Stimulated activated naive CD8-positive, alpha-beta T cell treated with anti-CD3 and anti-CD28 coated beads, Interleukin-15, amount 100 ng/mL, for 72 hours (primary cell): ENCODE results near the gene DAPP1.
"Not testable (repeated sequence)": the region's sequence is repeated elsewhere in the genome, so short reads cannot be mapped to it uniquely, and the experiment has no call there.

Experiments
- ATAC-seq: fragments of 150-1000 bp; cut with Tn5 transposase; 2 replicates; pipeline ENCODE4 v1.10.0; 2021; ENCODE audit warnings: mild to moderate bottlenecking, moderate library complexity
- DNase-seq, 2 donors: peaks; one replicate each; pipeline ENCODE4 v3.0.0; 2021 to 2022
- H3K27ac Mint-ChIP-seq, 2 donors: one replicate each; pipeline ENCODE4 v1.8.0; 2022; ENCODE audit warnings: mild to moderate bottlenecking in 2 of 2, mixed read lengths in 2 of 2, moderate library complexity in 2 of 2
- H3K27me3 Mint-ChIP-seq: one replicate; pipeline ENCODE4 v1.8.0; 2022; ENCODE audit warnings: mixed read lengths
- H3K4me1 Mint-ChIP-seq: one replicate; pipeline ENCODE4 v1.8.0; 2022; ENCODE audit warnings: mild to moderate bottlenecking, mixed read lengths
- H3K4me3 Mint-ChIP-seq, 2 donors: one replicate each; pipeline ENCODE4 v1.8.0; 2022; ENCODE audit warnings: mild to moderate bottlenecking in 2 of 2, mixed read lengths in 2 of 2, moderate library complexity in 1 of 2
- H3K9me3 Mint-ChIP-seq, 2 donors: one replicate each; pipeline ENCODE4 v1.8.0; 2022; ENCODE audit warnings: mixed read lengths in 2 of 2

The DAPP1 gene, protein sequence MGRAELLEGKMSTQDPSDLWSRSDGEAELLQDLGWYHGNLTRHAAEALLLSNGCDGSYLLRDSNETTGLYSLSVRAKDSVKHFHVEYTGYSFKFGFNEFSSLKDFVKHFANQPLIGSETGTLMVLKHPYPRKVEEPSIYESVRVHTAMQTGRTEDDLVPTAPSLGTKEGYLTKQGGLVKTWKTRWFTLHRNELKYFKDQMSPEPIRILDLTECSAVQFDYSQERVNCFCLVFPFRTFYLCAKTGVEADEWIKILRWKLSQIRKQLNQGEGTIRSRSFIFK

DNA sequence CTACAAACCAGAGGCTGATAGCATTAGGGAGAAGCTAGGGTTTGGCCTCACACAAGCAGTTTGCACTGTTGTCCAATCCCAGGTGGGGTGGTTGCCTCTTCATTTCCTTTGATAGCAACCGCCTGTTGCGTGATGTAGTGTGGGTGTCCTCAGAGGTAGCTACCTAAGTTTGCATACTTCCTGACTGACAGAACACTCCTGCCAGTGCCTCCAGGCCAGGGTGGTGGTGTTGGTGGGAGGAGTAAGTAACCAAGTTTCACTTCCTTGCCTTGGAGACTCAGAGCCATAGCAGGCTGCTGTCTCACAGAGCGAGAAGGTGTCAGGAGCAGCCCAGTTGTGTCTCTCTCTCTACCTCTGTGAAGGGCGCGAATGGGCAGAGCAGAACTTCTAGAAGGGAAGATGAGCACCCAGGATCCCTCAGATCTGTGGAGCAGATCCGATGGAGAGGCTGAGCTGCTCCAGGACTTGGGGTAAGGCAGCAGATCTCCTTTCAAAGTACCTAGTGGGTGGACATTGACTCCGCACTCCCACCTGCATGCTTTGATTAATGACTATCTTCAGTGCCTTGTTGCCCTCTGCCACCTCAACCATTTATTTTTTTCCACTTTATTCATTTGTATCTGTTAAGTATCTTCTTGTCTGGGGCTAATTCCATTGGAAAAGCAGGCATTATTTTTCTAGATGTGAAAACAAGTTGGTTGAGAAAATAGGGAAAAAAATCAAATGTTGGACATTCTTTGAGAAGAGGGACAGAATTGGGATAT is at the start of gene DAPP1:
TSS of gene DAPP1 (plus strand) at position 283 of the 764 bp plus-strand sequence. CDS start at position 370, 87 bp downstream.
- ATAC-seq (peak; percentile 97), DNase-seq (peak; percentile 77 to 90)
- Mint-ChIP-seq H3K27ac (peak within 1 kb of the TSS; percentile 84 to 95), H3K9me3 (peaks cover 0 to 12% of the 10 kb centered on the region in 2 donors), H3K4me1 (peaks cover 90% of the 10 kb centered on the region), H3K27me3 (no peaks in the 10 kb centered on the region), H3K4me3 (peak within 1 kb of the TSS; percentile 91 to 95)

DNA sequence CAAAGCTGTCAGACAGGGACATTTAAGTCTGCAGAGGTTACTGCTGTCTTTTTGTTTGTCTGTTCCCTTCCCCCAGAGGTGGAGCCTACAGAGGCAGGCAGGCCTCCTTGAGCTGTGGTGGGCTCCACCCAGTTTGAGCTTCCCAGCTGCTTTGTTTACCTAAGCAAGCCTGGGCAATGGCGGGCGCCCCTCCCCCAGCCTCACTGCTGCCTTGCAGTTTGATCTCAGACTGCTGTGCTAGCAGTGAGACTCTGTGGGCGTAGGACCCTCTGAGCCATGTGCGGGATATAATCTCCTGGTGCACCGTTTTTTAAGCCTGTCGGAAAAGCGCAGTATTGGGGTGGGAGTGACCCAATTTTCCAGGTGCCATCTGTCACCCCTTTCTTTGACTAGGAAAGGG is 45.8 kb upstream of the DAPP1 start:
- DNase-seq, H3K4me1 Mint-ChIP-seq, H3K27ac Mint-ChIP-seq, ATAC-seq, H3K4me3 Mint-ChIP-seq: not testable (repeated sequence)
- Mint-ChIP-seq H3K9me3 (peaks cover 12 to 13% of the 10 kb centered on the region in 2 donors), H3K27me3 (peaks cover 16% of the 10 kb centered on the region)

DNA sequence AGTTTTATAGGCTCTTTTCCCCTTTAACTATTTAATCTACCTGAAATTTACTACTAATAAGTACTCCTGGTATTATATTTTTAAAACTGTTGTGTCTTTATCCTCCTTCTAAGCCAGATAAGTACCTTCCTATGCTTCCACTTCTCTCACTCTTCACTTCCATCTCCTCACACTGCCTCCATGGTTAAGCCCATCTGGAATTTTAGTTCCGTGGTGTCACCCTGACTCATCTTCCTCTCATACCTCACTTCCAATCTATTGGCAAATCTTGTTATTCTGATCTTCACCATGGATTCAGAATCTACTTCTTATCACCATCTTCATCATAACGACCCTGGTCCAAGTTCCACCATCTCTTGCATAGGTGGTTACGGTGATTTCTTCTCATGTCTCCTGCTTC is 32.7 kb upstream of the DAPP1 start:
- Mint-ChIP-seq H3K4me3 (no peak overlapping the region), H3K4me1 (no peaks in the 10 kb centered on the region), H3K27ac (peak overlapping the region in 1 of 2 donors; percentile 31), H3K27me3 (peaks cover under 1% of the 10 kb centered on the region), H3K9me3 (no peaks in the 10 kb centered on the region)
- DNase-seq (no peak), ATAC-seq (no peak)

DNA sequence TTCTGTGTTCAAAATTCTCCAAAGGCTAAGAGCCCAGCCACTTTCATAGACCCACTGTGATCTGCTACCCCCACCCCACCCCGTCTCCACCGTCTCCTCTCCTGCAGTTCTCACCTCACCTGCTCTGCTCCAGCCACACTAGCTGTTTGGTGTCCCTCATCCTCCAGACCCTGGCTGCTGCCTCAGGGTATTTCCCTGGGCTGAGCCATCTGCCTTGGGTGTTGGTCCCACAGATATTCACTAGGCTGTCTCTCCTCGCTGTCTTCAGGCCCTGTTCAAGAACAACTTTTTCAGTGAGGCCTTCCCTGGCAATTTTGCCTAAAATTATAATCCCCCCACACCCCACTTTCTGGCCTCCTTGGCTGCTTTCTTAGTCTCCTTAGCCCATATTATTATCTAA is 31.8 kb upstream of the DAPP1 start:
- DNase-seq: no peak
- no peak for ATAC-seq
- Mint-ChIP-seq H3K4me3 (no peak overlapping the region), H3K9me3 (no peaks in the 10 kb centered on the region), H3K27me3 (peaks cover 10% of the 10 kb centered on the region), H3K4me1 (no peaks in the 10 kb centered on the region), H3K27ac (no peak overlapping the region)

DNA sequence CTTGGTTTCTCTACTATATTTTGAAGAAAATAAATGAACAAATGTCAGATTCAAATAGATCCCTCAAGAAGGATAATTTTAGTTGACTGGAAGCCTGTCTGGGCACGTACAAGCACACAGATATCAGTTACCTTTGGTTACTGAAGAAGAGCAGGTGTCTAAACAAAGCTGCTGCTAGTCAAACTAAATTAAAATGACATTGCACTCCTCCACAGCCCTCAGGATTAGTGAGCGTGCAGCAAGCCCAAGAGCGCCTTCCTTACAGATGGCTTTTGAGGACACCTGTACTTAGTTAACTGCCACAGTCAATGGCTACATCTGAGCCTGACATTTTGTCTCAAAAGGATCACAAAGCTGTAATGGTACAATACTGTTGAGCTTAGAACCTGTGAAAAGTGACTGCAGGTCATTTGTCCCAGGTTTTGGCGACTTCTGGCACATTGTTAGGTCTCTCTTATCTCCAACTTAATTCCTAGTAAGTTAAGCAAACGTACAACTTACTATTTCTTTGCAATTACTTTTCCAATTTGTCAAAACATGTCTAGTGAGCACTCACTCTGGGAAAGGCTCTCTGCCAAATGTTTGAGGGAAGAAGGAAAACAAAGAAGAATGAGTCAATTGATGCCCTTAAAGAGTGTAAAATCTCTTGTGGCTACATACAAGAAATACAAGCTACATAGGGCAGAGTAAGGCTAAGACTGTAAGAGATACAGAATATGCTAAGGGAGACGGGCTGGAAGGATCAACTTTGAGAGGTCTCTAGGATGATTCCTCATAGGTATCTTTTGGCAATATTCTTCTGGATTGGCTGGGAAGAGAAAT is 25.6 kb upstream of the DAPP1 start:
- Mint-ChIP-seq H3K27ac (peak overlapping the region in 1 of 2 donors; percentile 13), H3K4me3 (no peak overlapping the region), H3K4me1 (no peaks in the 10 kb centered on the region), H3K27me3 (peaks cover 35% of the 10 kb centered on the region), H3K9me3 (no peaks in the 10 kb centered on the region)
- ATAC-seq: no peak
- DNase-seq: no peak

DNA sequence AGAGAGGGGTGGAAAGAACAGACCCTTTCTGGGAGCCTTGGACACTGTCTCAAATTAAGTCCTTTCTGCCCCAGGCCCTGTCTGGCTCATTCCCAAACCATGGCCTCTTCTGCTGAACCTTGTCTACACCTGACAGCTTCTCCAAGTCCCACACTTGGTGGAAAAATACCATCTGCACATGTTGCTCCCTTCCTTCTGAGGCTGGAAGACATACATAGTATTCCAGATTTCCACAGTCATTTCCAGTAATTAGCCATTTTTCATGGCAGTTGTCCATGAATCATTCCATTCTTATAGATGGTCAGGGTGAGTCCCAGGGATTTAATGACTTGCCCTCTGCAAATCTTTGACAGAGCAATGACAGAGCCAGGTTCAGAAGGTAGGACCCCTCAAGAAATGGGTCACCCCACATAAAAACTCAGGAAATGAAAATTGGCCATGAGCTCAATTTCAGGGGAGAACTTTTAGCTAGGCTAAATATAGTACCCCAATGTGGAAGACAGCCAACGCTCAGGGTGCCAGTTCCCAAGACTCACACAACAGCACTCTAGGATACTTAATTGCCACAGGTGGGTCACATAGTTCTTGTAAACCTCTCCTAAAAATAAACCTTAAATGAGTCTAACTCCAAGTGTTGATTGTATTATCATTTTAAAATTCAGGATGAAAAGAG is 16.2 kb upstream of the DAPP1 start:
- ATAC-seq (no peak), DNase-seq (no peak)
- no peak overlapping the region for H3K27ac Mint-ChIP-seq
- no peaks in the 10 kb centered on the region for H3K4me1 Mint-ChIP-seq
- H3K27me3 Mint-ChIP-seq: peaks cover 59% of the 10 kb centered on the region
- H3K4me3 Mint-ChIP-seq: no peak overlapping the region
- no peaks in the 10 kb centered on the region for H3K9me3 Mint-ChIP-seq

DNA sequence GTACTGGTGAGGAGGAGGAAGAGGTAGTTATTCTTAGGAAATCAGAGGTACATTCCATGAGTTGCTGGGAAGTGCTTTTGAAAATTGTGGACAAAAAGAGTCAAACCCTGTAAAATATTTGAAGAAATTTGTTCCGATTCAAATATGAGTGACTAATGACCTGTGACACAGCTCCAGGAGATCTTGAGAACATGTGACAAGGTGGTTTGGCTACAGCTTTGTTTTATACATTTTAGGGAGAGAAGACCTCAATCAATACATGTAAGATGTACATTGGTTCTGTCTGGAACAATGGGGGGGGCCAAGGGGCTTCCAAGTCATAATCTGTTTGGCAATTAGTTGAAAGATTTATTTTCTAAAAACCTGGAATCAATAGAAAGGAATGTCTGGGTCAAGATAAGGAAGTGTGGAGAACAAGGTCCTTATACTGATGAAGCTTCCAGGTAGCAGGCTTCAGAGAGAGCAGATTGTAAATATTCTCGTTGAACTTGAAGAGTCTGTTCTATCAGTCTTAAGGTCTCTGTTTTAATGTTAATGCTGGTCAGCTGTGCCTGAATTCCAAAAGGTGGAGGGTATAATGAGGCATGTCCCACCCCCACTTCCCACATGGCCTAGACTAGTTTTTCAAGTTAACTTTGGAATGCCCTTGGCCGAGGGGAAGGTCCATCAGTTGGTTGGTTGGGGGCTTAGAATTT is 15.5 kb upstream of the DAPP1 start:
- no peaks in the 10 kb centered on the region for H3K4me1 Mint-ChIP-seq
- H3K27me3 Mint-ChIP-seq: peaks cover 52% of the 10 kb centered on the region
- no peak for DNase-seq
- ATAC-seq: no peak
- no peak overlapping the region for H3K27ac Mint-ChIP-seq
- H3K4me3 Mint-ChIP-seq: no peak overlapping the region
- H3K9me3 Mint-ChIP-seq: no peaks in the 10 kb centered on the region

DNA sequence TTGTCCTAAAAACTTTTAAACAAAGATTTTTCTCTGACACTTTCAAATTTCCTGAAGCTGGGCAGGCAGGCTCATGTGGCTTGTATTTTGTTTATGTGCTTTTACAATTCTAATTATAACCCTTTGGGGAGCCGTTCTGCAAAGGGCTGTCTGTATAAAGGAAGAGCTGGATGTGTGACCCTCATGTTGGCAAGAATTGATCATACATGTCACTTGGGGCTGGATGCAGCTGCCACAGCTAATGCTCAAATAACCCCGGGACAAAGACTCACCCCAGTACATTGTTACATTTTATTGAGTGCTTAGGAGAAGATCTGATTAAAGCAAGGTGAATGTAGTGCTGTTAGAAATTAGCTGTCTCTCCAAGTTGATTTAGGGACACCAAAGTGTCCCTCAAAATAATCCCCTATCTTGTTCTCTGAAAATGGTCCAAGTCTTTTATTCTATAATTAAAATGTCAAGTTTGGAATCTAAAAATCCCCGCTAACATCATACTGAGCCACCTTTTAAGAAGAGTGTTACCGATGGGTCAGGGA is 13.0 kb upstream of the DAPP1 start:
- Mint-ChIP-seq H3K4me1 (no peaks in the 10 kb centered on the region), H3K27ac (no peak overlapping the region), H3K27me3 (peaks cover 44% of the 10 kb centered on the region), H3K4me3 (no peak overlapping the region), H3K9me3 (no peaks in the 10 kb centered on the region)
- DNase-seq (no peak), ATAC-seq (no peak)

DNA sequence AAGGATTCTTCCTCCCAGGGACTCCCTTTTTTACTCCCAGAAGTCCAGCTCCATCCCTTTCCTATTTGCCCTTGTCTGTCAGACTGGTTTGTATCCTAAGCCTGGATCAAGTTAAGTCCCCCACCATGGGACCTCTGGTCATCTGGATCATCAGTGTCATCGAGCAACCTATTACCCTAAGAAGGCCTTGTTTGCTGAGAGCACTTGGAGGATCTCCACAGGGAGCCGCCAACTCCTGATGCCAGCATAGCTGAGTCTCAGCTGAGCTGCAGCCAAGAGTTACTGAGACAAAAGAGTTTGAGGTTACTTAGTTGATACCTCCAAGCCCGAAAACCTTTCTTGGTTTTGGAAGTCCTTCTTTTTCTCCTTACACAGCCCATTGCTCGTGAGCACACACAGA is 10.1 kb upstream of the DAPP1 start:
- Mint-ChIP-seq H3K4me3 (no peak overlapping the region), H3K9me3 (no peaks in the 10 kb centered on the region), H3K4me1 (peaks cover 4% of the 10 kb centered on the region), H3K27ac (no peak overlapping the region), H3K27me3 (peaks cover 37% of the 10 kb centered on the region)
- no peak for DNase-seq
- no peak for ATAC-seq

DNA sequence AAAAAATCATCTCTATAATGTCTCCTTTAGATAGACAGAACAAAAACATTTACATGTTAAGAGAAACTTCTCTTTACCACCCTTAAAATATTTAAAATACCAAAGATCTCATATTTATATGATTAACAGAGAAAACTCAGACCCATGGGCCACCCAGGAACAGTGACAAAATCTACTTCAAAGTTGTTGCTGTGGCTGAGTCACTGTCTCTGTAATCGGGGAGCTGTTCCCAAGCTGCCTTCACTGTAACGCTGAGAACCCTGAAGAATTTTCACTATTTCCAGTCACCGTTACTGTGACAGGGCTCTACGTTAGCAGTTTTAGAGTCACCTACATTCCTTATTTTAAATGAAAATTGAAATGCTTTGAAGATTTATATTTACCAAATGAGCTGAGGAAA is 9.0 kb upstream of the DAPP1 start:
- no peak for ATAC-seq
- Mint-ChIP-seq H3K27me3 (peaks cover 30% of the 10 kb centered on the region), H3K27ac (no peak overlapping the region), H3K4me3 (no peak overlapping the region), H3K9me3 (peaks cover 0 to 5% of the 10 kb centered on the region in 2 donors), H3K4me1 (peaks cover 13% of the 10 kb centered on the region)
- DNase-seq: no peak

DNA sequence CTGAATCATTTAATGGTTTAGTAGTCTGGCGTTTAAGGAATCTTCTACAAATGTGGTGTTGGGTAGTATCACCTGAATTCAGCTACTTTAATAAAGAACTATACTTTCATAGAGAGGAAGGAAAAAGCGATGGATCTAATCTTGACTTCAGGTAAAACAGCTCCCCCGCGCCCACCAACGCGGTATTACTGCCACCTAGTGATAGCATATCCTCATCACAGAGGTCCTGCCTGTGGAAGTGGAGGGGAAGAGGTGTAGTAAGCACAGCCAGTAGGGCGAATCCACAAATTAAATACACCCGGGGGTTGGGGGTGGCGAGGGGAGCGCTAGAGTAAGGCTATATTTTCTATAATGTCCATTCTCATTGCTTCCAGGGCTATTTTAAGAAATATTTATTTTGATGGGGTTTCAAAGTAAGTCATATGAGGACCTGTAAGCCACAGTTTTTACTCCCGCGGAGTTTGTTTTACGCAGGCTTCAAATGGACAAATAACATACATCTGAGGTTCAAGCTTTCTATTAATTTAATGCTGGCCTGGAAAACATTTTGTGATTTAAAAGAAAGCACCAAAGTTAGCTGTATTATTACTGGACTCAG is 8.3 kb upstream of the DAPP1 start:
- peak overlapping the region in 1 of 2 donors; percentile 33 for H3K27ac Mint-ChIP-seq
- DNase-seq (peak; percentile 63 to 78), ATAC-seq (peak; percentile 86)
- peaks cover 0 to 12% of the 10 kb centered on the region in 2 donors for H3K9me3 Mint-ChIP-seq
- H3K27me3 Mint-ChIP-seq: peaks cover 23% of the 10 kb centered on the region
- peaks cover 19% of the 10 kb centered on the region for H3K4me1 Mint-ChIP-seq
- H3K4me3 Mint-ChIP-seq: peak overlapping the region in 1 of 2 donors; percentile 21

DNA sequence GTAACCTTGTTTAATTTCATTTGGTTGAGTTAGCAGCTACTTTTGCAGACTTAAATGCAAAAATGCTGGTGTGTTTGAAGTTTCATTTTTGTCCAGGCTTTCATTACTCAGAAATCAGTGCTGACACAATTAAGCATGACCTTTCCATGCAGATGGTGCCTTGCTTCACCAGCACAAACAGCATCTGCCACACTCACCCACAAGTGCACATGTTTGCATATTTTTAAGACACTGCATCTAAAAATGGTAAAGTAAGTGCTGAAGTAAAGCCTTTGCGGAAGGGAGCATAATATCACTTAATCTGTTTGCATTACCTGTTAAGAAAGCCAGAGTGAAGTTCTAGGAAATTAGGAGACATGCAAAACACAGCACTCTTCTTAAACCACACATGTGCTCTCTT is 7.3 kb upstream of the DAPP1 start:
- Mint-ChIP-seq H3K9me3 (peaks cover 0 to 12% of the 10 kb centered on the region in 2 donors), H3K27me3 (peaks cover 13% of the 10 kb centered on the region), H3K4me1 (peaks cover 29% of the 10 kb centered on the region), H3K4me3 (no peak overlapping the region), H3K27ac (no peak overlapping the region)
- no peak for DNase-seq
- no peak for ATAC-seq

DNA sequence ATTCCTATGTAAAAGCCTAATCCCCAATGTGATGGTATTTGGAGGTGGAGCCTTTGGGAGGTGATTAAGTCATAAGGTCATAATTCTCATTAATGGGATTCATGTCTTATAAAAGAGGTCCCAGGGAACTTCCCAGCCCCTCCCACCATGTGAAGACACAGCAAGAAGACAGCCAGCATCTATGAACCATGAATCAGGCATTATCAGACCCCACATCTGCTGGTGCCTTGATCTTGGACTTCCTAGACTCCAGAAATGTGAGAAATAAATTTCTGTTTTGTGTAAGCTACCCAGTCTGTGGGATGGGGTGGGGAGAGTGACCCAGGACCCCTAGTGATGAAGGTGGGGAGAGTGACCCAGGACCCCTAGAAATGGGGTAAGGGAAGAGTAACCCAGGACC is 6.1 kb upstream of the DAPP1 start:
- Mint-ChIP-seq H3K9me3 (peaks cover 0 to 12% of the 10 kb centered on the region in 2 donors), H3K27ac (peak overlapping the region in 1 of 2 donors; percentile 64), H3K4me3 (no peak overlapping the region), H3K4me1 (peaks cover 41% of the 10 kb centered on the region), H3K27me3 (peaks cover 8% of the 10 kb centered on the region)
- no peak for ATAC-seq
- DNase-seq: no peak

DNA sequence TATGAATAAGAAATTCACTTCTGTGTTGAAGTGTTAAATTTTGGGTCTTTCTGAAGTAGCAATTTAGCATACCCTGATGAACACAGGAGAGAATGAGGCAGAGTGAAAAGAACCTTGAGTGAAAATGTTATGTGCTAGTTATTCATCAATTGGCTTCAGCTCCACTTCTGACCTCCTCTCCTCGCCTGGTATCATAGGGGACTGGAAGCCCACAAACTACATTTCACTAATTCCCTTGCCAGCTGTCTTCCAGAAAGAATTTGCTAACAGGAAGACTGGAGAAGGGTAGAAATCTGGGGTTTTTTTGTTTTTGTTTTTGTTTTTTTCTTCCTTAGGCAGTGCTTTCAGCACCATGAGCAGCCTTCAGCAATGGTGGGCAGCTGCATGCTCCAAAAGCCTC is 5.5 kb upstream of the DAPP1 start:
- Mint-ChIP-seq H3K9me3 (peaks cover 0 to 12% of the 10 kb centered on the region in 2 donors), H3K27me3 (peaks cover 8% of the 10 kb centered on the region), H3K4me3 (no peak overlapping the region), H3K27ac (peak overlapping the region in 1 of 2 donors; percentile 86), H3K4me1 (peaks cover 46% of the 10 kb centered on the region)
- ATAC-seq: no peak
- DNase-seq: no peak
